Measurements from ENCODE around the gene TBC1D5.

TBC1D5 gene

GRCh38 chr3:17772556-17772955 is 30.1 kb upstream of the TBC1D5 start:
- no peak for DNase-seq (ENCODE audit: low read depth)
- no peak for TF ChIP-seq CTCF (IDR thresholded peaks at IDR 0.05; ENCODE audit: control insufficient read depth, extremely low read depth, insufficient read depth)
- H3K4me3 ChIP-seq (ENCODE audit: low read depth, low read length): no peak overlapping the region

GRCh38 chr3:17771177-17772017 is 29.0 kb upstream of the TBC1D5 start:
- no peak overlapping the region for H3K4me3 ChIP-seq (ENCODE audit: low read depth, low read length)
- TF ChIP-seq CTCF (IDR thresholded peaks at IDR 0.05; ENCODE audit: control insufficient read depth, extremely low read depth, insufficient read depth): no peak
- DNase-seq (ENCODE audit: low read depth): no peak

- no peak overlapping the region for H3K4me3 ChIP-seq (ENCODE audit: low read depth, low read length)
- TF ChIP-seq CTCF (IDR thresholded peaks at IDR 0.05; ENCODE audit: control insufficient read depth, extremely low read depth, insufficient read depth): no peak
- no peak for DNase-seq (ENCODE audit: low read depth)
Measured at GRCh38 chr3:17770682-17771081, 28.3 kb upstream of the TBC1D5 start.

GRCh38 chr3:17765819-17766472 is 23.5 kb upstream of the TBC1D5 start:
- no peak for TF ChIP-seq CTCF (IDR thresholded peaks at IDR 0.05; ENCODE audit: control insufficient read depth, extremely low read depth, insufficient read depth)
- no peak for DNase-seq (ENCODE audit: low read depth)
- no peak overlapping the region for H3K4me3 ChIP-seq (ENCODE audit: low read depth, low read length)

GRCh38 chr3:17761563-17761962 is 19.1 kb upstream of the TBC1D5 start:
- H3K4me3 ChIP-seq (ENCODE audit: low read depth, low read length): no peak overlapping the region
- no peak for TF ChIP-seq CTCF (IDR thresholded peaks at IDR 0.05; ENCODE audit: control insufficient read depth, extremely low read depth, insufficient read depth)
- DNase-seq (ENCODE audit: low read depth): no peak

- no peak overlapping the region for H3K4me3 ChIP-seq (ENCODE audit: low read depth, low read length)
- DNase-seq (ENCODE audit: low read depth): no peak
- no peak for TF ChIP-seq CTCF (IDR thresholded peaks at IDR 0.05; ENCODE audit: control insufficient read depth, extremely low read depth, insufficient read depth)
Measured at GRCh38 chr3:17759901-17760300, 17.5 kb upstream of the TBC1D5 start.
